GM12872 (cell line): ENCODE data around the gene AJAP1.

Experiments used
- TF ChIP-seq, protein P1 (sequence below): IDR thresholded peaks from 3 replicates; pipeline ENCODE4 v1.5.1; 2011; ENCODE audit warnings: low read depth, mild to moderate bottlenecking, low read length, moderate library complexity; ENCODE audit not compliant: insufficient read depth

The AJAP1 gene

DNA sequence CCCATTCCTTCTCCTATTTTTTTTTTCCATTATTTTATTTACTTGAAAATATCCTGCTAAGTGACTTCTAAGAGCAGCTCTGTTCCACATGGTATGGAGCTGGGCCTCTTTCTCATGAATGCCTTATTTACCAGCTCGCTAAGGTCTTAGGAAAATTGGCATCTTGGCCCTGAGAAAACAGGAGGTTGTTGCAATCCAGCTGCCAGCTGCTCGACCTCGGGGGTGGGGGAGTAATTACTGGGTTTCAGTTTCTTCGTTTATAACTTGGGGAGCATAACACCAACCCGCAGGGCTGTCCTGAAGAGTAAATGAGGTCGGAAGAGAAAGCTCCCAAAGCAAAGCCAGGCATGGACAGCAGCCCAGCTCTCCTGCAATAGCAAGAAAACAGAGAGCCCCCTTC, 176.3 kb downstream of the AJAP1 start:
- TF ChIP-seq, protein P1, sequence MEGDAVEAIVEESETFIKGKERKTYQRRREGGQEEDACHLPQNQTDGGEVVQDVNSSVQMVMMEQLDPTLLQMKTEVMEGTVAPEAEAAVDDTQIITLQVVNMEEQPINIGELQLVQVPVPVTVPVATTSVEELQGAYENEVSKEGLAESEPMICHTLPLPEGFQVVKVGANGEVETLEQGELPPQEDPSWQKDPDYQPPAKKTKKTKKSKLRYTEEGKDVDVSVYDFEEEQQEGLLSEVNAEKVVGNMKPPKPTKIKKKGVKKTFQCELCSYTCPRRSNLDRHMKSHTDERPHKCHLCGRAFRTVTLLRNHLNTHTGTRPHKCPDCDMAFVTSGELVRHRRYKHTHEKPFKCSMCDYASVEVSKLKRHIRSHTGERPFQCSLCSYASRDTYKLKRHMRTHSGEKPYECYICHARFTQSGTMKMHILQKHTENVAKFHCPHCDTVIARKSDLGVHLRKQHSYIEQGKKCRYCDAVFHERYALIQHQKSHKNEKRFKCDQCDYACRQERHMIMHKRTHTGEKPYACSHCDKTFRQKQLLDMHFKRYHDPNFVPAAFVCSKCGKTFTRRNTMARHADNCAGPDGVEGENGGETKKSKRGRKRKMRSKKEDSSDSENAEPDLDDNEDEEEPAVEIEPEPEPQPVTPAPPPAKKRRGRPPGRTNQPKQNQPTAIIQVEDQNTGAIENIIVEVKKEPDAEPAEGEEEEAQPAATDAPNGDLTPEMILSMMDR: no peak

DNA sequence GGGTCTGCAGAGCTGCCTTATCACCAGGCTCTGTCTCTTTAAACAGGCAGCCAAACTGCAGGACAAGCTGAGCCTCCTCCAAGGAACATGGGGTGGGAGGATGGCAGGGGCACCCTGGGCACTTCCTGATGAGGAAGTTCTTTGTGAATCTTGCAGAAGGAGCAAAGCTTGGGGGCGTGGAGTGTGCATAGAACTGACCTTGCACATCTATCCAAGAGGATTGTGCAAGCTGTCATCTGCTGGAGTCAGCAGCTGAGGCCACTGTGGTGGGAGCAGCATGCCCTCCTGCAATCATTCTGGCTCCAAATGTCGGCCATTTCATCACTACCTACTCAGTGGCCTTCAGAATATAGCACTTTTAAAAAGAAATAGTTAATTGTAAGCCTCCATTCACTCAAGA, 182.2 kb downstream of the AJAP1 start:
- TF ChIP-seq, protein P1: no peak

DNA sequence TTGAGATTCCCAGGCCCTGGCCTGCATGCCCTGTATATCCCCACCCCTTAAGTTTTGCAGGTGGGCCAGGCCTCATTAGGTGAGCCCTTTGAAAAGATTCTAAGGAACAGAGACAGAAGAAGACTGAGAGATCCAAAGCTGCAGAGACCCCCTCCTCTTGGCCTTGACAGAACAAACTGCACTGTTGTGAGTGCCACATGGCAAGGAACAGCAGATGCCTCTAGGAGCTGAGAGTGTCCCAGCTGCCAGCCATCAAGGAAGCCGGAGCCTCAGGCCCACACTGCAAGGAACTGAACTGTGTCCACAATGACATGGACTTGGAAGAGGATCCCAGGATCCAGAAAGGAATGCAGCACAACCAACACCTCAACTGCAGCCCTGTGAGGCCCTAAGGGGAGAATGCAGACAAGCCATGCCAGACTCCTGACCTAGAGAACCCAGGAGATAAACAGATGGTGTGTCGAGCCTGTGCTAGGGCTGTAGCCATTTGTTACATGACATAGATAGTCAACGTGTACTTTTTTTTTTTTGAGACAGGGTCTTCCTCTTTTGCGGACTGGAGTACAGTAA, 182.7 kb downstream of the AJAP1 start:
- TF ChIP-seq, protein P1: no peak

DNA sequence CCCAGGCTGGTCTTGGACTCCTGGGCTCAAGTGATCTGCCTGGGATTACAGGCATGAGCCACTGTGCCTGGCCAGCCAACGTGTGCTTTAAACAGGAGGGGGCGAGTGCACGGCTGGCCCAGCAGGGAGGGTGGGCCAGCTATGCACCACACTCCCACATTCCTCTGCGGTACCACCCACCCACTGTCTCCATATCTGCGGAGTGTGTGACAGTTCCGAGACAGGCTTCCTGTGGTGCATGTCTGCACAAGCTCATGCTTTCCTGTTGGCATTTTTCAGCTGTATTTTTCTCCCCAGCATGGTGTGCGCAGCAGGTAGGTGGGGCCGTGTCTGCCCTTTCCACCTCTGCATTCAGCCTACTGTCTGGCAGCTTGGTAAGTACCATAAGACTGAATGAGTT, 183.3 kb downstream of the AJAP1 start:
- TF ChIP-seq, protein P1: no peak

DNA sequence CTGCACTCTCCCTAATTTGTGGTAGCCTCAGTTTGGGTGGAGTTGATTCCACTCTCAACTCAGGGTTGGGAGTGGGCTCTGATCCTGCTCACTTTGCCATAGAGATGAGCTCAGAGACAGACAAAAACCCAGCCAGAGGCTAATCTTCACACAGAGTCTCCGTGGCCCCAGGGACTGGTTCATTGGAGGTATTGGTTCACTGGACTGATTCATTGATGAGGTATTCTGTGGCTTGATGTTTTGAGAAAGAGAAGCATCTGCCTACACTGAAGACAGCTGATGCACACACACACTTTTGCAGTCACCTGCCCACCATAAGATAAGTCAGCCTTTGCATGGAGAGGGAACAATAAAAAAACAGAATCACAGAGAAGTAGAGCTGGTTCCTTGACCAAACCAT, 183.8 kb downstream of the AJAP1 start:
- TF ChIP-seq, protein P1: no peak
